ENCODE data around the gene SYT14.
"Not testable (repeated sequence)": the region's sequence is repeated elsewhere in the genome, so short reads cannot be mapped to it uniquely, and the experiment has no call there.

SYT14 gene

DNA sequence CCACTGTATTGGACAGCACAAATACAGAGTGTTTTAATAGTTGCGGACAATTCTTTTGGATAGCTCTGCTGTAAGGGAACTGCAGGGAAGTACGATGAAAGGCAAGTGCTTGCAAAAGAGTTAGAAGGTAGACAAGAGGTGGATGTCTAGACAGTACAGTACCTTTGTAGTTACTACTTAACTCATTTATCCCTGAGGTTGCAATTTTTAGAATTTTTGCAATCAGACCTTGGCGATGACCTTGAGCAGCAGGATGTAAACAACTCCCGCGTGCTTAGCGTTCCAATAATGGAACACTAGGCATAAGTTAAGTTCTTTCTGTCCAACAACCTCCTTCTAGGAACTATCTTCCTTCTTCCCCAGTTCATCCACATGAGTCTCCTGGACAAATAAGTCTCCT, 1.9 kb upstream of the SYT14 start:
- no peak for DNase-seq (ENCODE audit: low read depth in 3 of 3)

DNA sequence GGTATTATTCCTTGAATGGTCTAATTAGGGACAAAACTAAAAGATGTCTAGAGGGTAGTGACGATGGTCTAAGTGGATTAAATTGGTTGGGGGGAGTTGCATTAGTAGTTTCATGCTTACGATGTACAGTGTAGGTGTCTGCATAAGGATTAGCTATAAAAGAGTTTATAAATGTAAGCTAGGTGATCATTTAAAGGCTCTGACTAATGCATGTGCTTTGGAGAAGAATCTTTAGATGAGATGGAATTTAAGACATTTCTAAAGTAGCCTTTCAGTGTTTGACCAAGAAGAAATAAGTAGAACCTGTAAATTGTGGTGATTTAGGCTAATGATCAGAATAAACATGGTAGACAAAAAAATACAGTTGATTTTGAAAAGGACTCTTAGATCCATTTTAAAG, 7.4 kb downstream of the SYT14 start:
- no peak for DNase-seq (ENCODE audit: low read depth in 3 of 3)

DNA sequence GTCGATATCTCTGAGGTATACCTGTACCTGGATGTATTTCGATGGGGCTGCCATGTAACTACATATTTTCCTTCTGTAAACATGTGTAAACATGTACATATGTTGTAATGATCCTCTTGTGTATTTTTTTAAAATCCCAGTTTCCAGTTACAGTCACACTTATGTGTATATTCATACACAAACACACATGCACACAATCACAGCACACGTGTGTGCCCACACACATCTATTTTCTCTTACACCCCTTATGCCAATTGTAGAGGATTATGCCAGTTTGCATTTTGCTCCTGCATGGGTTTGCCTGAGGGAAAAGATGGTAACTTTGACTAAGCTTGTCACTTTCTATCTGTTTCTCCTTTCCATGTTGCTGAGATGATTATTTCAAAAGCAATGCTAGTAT, 10.1 kb downstream of the SYT14 start:
- DNase-seq (ENCODE audit: low read depth in 3 of 3) = no peak

DNA sequence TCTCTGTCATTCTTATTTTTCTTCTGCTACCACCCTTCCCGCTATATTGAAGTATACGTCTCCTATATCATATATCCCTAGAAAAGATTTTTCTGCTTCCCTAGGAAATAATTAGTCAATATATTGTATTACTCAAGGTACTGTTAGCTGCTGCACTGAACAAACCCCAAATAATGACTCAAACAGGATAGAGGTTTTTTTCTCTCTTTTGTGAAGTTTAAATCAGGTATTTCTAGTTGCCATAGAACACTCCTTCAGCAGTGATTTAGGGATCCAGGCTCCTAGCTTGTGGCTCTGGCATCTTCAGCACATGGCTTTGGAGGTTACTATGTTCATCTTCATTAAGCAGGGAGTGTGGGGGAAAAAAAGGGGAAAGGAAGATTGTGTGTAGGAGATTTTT, 18.1 kb downstream of the SYT14 start:
- no peak for DNase-seq (ENCODE audit: low read depth in 3 of 3)

DNA sequence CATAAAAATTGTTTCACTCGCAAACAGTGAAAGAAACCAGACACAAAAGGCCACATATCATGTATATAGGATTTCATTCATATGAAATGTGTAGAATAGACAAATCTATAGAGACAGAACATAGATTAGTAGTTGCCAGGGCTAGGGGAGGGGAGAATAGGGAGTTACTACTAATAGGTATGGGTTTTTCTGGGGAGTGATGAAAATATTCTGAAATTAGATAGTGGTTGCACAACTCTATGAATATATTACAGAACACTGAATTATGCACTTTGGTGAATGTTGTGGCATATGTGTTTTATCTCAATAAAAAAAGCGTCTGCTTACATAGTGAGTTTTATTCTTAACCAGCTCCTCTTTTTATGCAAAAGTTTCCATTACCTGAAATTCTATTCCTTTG, 21.6 kb downstream of the SYT14 start:
- no peak for DNase-seq (ENCODE audit: low read depth in 3 of 3)

DNA sequence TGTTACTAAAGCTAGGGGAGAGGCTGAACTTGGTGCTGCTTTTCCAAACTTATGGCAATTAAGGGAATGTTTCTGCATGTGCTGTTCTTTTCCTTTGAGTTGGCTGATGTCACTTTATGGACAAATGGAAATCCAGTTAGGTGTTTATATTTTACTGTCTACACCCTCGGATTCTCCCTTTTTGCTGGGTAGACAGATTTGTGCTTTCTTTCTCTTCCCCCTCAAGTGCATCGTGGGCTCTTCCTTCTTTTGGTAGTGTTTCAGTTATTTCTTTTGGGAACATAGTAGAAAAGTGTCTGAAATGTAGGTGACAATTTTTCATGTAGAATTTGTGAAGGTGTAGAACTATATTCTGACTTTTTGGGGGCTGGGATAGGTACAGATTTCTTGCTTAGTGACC, 22.9 kb downstream of the SYT14 start:
- no peak for DNase-seq (ENCODE audit: low read depth in 3 of 3)

DNA sequence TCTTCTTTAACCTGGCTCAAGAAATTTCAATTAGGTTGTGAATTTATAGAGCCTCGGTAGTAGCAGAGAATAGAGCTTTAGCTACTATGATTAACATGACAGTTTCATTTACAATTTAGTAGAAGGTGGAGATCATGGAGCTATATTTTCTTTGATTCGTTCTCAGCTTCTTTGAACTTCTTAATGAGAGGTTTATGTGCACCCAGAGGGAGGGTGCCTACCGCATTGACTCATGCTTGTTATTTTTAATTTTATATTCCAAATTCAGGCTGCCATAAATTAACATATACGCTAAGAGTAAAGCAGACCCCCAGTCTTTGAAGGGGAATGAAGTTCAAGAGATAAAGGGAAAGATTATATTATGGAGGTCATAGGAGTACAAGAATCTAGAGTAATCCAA, 24.4 kb downstream of the SYT14 start:
- no peak for DNase-seq (ENCODE audit: low read depth in 3 of 3)

DNA sequence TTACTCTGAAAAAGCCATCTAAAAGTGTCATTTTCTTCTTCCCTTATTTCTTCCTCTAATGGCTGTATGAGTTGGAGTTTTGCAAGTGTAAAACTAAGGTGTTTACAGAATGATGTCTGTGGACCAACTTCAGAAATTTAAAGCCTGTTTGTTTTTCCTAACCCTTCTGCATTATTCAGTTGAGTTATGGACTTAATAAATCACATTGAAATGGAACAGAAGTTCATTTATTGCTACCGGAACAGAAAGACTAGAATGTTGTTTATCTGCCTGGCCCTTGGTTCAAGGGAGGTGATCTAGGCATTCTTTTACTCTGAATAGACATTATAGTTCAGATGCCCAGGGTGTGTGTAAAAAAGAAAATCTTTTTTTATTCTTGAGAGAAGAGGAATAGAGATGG, 24.8 kb downstream of the SYT14 start:
- no peak for DNase-seq (ENCODE audit: low read depth in 3 of 3)

DNA sequence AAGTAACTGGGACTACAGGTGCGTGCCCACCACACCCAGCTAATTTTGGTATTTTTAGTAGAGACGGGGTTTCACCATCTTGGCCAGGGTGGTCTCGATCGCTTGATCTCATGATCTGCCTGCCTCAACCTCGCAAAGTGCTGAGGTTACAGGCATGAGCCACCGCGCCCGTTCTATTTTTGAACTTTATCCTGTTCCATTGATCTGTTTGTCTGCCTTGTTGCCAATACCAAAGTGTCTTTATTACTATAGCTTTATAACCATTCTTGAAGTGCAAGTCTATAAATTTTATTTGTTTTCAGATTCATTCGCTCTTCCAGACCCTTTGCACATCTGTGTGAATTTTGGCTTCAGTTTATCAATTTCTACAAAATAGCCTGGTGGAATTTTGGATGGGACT, 28.0 kb downstream of the SYT14 start:
- DNase-seq (ENCODE audit: low read depth in 3 of 3) = no peak

DNA sequence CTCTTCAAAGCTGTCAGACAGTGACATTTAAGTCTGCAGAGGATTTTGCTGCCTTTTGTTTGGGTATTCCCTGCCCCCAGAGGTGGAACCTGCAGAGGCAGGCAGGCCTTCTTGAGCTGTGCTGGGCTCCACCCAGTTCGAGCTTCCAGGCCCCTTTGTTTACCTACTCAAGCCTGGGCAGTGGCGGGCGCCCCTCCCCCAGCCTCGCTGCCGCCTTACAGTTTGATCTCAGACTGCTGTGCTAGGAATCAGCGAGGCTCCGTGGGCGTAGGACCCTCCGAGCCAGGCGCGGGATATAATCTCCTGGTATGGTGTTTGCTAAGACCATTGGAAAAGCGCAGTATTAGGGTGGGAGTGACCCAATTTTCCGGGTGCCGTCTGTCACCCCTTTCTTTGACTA, 40.7 kb downstream of the SYT14 start:
- not testable (repeated sequence) for DNase-seq (ENCODE audit: low read depth in 3 of 3)

DNA sequence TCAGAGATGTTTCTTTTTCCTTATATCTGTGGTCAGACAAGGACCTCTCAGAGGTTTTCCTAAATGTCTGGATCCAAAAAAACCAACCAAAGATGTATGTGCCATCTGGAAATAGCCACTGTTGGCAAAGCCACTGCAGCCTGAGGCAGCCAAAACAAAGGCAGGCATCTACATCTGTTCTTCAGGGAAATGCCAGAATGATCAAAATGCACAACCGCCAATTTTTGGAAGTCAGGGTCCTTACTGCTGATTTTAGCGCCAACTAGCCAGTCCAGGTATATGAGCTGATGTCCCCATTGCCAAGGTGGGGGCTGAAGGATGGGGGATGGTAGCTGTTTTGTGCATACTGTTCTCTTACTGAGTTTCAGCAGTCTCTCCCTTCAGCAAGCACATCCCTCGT, 45.9 kb downstream of the SYT14 start:
- DNase-seq (ENCODE audit: low read depth in 3 of 3) = no peak

DNA sequence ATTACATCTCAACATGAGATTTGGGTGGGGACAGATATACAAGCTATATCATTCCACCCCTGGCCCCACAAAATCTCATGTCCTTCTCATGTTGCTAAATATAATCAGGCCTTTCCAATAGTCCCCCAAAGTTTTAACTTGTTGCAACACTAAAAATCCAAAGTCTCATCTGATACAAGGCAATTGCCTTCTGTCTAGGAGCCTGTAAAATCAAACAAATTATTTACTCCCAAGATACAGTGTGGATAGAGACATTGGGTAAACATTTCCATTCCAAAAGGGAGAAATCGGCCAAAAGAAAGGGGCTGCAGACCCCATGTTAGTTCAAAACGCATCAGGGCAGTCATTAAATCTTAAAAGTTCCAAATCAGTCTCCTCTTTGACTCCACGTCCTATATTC, 47.0 kb downstream of the SYT14 start:
- DNase-seq (ENCODE audit: low read depth in 3 of 3) = no peak

DNA sequence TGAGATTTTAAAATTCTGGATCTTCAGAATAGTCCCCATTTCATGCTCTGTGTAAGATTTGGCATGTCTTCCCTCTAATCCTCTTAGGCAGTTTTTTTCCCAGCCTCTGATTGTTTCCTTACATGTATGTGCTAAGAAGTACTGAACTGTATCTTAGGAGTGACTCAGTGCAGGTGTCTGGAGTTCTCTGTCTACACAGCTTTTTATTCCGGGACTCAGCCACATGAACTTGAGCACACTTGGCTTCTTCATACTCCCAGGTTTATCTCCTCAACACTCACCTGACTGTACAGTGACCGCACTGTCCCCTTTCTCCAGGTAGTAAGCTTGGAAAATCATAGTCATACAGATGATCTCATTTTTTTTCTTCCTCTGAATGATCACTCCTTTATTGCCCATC, 50.7 kb downstream of the SYT14 start:
- no peak for DNase-seq (ENCODE audit: low read depth in 3 of 3)

DNA sequence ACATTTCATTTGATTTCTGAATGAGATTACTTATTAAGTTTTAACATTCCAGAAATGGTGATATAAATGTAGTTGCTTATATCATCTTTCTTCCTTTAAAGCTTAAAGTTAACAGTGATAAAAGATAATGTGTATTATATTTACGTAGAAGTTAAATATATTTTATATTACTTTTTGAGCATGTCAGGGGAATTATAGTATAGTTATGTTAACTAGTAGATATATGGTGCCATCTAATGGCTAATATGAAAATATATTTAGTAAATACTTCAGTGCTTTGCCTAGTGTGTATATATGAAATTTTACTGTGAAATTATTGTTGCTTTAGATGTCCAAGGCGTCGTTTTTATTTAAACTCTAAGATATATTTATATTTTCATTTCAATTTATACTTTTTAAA, 51.5 kb downstream of the SYT14 start:
- no peak for DNase-seq (ENCODE audit: low read depth in 3 of 3)

DNA sequence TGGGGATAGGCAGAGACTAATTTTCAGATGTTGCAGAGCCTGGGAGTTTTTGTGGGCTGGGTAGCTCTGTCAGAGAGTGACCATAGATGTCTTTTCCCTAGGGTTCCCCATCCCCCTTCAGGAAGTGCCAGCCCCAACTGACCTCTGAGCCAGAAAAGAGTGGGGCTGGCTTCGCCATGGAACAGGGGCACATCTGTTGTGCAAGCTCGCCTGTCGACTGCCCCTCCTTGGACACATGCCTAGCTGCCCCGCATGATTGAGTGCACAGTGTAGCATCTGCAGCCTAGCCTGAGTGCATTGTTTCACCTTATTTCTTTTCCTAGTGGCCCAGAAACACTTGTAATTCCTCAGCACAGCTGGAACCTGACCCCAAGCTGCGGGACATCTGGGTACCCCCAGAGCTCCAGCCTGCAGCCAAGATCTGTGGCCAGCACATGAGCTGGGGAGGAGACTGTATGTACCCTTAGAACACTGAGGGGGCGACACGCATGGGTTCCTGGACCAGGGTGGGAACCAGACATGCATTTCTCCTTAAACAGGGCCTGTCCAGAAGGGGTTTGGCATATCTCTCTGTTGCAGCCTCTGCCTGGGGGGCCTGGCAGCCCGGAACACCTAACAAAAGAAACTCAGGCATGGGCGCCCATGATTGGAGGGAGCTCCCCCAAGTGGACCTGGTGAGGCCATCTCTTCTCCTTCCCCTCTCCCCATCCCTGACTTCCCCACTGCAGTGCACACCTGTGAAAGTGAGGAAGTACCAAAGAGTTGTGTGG, 55.2 kb downstream of the SYT14 start:
- DNase-seq (ENCODE audit: low read depth in 3 of 3) = no peak

DNA sequence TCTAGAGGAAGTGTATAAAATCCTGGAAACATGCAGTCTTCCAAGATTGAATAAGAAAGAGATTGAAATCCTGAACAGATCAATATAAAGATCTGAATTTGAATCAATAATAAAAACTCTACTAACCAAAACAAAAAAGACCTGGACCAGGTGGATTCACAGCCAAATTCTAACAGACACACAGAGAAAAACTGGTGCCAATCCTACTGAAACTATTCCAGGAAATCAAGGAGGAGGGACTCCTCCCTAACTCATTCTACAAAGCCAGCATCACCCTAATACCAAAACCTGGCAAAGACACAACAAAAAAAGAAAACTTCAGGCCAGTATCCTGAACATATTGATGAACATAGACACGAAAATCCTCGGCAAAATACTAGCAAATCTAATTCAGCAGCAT, 58.3 kb downstream of the SYT14 start:
- DNase-seq (ENCODE audit: low read depth in 3 of 3) = no peak

DNA sequence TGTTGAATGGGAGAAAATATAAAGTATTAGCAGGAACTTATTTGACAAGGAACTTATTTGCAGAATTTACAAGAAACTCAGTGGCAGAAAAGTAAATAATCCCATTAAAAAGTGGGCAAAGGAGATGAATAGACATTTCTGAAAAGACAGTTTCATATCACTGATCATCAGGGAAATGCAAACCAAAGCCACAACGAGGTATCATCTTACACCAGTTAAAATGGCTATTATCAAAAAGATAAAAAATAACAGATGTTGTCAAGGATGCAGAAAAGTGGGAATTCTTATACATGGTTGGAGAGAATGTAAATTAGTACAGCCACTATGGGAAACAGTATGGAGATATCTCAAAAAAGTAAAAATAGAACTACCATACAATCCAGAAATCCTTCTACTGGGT, 61.0 kb downstream of the SYT14 start:
- no peak for DNase-seq (ENCODE audit: low read depth in 3 of 3)

DNA sequence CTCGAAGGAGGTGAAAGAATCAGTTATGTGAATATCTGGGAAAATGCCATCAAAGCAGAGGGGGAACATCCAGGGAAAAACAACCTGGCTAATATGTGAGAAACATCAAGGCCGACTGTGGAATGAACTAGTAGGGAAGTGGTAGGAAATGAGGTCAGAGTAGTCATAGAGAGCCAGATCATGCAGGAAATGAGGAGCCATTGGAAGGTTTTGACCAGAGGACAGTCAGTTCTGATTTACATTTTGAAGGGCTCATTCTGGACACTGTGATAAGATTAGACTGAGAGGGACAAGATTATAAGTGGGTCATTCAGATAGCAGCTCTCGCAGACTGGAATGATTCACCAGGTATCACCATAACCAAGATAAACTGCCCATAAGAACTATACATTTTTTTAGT, 63.7 kb downstream of the SYT14 start:
- DNase-seq (ENCODE audit: low read depth in 3 of 3) = no peak

DNA sequence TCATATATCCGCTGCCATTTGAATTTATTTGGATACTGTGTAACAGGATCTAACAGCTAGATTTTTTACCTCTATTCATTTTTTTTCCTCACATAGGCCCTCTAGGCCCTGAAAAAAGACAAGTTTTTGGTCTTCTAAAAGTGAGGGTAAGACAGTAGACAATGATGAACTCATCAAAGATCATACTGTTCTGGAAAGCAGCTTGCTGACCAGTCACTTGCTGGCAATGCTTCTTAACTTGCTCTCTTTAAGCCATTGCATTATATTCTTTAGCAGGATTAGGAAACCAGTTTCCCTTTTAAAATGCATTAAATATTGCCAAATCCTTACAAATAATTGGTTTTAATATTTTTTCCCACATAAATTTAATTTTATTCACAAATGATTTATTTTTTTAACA, 65.5 kb downstream of the SYT14 start:
- no peak for DNase-seq (ENCODE audit: low read depth in 3 of 3)

DNA sequence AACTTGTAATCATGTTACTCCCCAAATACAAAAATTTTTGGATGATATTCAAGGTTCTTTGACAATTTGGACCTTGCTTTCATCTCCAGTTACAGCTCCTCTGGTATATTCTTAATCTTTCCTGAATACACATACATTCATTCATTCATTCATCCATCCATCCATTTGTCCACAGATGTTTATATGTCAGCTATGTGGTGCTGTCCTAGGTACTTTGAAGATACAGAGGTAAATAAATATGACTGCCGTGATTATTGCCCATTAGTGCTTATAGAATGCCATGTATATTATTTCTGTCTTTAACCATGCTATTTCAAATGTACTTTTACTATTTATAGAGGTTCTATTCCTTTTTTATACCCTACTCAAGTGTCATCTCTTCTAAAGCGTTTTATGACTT, 72.1 kb downstream of the SYT14 start:
- DNase-seq (ENCODE audit: low read depth in 3 of 3) = no peak

DNA sequence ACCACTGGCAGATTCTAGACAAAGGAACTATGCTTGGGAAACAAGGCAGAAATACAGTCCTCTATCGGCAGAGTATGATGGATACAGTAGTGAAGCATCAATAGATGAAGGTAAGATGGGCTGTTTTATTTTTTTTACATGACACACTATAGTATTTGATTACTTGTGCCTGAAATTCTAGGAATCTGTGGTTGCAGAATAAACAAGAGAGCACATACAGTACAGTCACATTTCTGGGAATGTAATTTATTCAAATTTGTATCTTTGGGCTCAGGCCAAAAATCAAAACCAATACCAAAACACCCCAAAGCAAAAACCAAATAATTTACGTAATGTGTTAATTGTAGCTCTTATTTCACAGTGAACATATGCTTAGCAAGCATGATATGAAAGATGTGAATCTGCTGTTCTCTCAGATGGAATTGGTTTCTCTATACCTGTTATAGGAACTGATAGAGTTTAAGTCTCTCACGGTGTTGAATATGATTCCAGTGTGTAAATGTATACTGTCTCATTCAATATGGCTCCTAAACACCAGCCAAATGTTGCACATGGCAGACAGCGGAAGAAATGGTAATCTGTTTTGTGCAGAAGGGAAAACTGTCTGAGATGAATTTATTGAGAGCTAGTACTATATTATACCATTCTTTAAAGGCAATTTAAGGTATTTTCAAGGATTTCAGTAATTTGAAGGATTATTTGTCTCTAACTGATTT, 83.3 kb downstream of the SYT14 start:
- no peak for DNase-seq (ENCODE audit: low read depth in 3 of 3)

DNA sequence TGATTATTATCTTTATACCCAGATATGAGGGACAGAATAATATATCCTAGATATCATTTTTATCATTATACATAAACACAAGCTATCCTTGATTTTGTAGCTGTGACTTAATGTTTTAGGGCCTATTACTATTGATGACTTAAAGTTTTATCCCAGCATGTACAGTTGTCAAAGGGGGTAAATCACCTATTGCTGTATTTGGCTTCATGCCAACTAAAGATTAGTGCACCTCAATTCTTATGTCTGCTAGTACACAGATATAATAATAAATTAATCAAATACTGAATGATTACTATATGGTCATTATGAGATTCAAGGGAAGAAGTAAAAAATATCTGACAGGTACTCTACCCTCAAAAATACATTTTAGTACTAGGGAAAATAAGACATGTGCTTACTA, 84.0 kb downstream of the SYT14 start:
- DNase-seq (ENCODE audit: low read depth in 3 of 3) = no peak

DNA sequence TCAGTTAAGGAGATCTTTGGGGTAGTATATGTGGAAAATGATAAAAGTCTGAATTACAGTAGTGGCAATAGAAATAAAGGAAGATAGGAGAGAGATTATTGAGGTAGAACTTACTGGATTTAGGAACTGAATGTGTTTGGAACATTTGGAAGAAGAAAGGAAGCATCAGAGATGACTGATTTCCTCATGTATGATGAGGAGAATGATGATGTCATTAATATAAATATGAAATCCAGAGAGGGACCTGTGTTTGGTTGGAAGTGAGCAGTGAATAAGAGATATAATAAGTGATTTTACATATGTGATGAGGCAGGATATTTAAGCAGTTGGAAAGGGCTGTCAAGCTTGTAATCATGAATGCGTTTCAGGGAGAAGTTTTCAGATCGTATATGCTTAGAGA, 86.3 kb downstream of the SYT14 start:
- DNase-seq (ENCODE audit: low read depth in 3 of 3) = no peak

DNA sequence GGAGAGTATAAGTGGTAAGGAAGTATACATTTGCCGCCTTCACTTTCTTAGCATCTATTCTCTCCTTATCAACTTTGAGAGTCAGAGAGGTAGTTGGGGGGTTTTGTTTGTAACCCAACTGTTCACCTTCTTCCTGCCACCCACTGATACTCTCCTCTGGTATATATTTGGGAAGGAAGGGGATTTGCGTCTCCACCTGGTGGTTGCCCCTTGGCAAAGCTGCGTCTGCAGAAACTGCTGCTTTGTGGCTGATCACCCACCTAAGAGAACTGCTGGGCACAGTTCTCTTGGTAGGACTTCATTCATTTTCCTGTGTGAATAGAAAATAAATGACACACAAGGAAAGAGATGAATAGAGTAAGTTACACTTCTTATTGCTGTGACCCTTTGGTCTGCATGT, 87.0 kb downstream of the SYT14 start:
- no peak for DNase-seq (ENCODE audit: low read depth in 3 of 3)
